Effector memory CD8-positive, alpha-beta T cell (primary cell): ENCODE measurements around the gene CILP2.

Experiments used
- ATAC-seq: fragments of 150-1000 bp; cut with Tn5 transposase; replicated peaks from 2 replicates; pipeline ENCODE4 v1.10.0; 2021; ENCODE audit warnings: mild to moderate bottlenecking, moderate library complexity
- DNase-seq, 3 experiments: peaks; one replicate each; pipeline ENCODE4 v3.0.0; 2021
- H3K27ac Mint-ChIP-seq, 2 donors: one replicate each; pipeline ENCODE4 v1.8.0; 2022; ENCODE audit warnings: mild to moderate bottlenecking in 2 of 2, mixed read lengths in 2 of 2, moderate library complexity in 2 of 2
- H3K27me3 Mint-ChIP-seq, 2 donors: one replicate each; pipeline ENCODE4 v1.8.0; 2022; ENCODE audit warnings: mixed read lengths in 2 of 2
- H3K36me3 Mint-ChIP-seq: one replicate; pipeline ENCODE4 v1.8.0; 2022; ENCODE audit warnings: mild to moderate bottlenecking, moderate library complexity, mixed read lengths; ENCODE audit not compliant: insufficient read depth
- H3K4me1 Mint-ChIP-seq, 2 donors: one replicate each; pipeline ENCODE4 v1.8.0; 2022; ENCODE audit warnings: low read depth in 2 of 2, mixed read lengths in 2 of 2
- H3K4me3 Mint-ChIP-seq, 2 donors: one replicate each; pipeline ENCODE4 v1.8.0; 2022; ENCODE audit warnings: mild to moderate bottlenecking in 2 of 2, mixed read lengths in 2 of 2, moderate library complexity in 2 of 2
- H3K9me3 Mint-ChIP-seq, 2 donors: one replicate each; pipeline ENCODE4 v1.8.0; 2022; ENCODE audit warnings: mixed read lengths in 2 of 2

The CILP2 gene

DNA sequence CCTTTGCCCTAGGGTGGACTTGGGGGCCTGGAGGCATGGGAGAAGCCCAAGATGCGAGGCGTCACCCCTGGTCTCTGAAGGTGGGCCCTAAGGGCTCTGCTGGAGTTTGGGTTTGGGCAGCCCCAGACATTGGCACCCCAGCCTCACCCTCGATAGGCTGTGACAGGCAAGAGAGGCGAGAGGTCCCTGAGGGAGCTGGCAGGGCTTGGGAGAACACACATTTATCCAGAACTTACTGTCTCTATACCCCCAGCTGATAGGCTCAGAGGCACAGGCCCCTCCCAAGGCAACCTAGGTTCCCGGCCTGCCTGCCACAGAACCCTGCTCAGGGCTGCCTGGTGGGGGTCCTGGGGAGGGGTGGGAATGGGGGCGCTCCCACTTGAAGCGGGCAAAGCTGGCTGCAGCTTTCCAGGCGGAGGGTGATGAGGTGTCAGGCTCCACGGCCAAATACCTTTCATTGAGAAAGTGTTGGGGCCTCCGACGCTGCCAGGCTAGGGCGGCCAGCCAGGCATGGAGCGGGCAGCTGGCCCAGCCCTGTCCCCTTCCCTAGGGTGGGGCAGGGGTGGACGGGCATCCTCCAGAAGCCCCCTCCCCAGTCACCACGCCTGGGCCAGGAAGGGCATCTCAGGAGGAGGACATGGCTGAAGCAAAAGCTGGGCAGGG lies 9.7 kb downstream of the CILP2 start:
- DNase-seq, result no peak
- Mint-ChIP-seq H3K9me3 (no peaks in the 10 kb centered on the region), H3K27me3 (peaks cover 0 to 10% of the 10 kb centered on the region in 2 donors)

DNA sequence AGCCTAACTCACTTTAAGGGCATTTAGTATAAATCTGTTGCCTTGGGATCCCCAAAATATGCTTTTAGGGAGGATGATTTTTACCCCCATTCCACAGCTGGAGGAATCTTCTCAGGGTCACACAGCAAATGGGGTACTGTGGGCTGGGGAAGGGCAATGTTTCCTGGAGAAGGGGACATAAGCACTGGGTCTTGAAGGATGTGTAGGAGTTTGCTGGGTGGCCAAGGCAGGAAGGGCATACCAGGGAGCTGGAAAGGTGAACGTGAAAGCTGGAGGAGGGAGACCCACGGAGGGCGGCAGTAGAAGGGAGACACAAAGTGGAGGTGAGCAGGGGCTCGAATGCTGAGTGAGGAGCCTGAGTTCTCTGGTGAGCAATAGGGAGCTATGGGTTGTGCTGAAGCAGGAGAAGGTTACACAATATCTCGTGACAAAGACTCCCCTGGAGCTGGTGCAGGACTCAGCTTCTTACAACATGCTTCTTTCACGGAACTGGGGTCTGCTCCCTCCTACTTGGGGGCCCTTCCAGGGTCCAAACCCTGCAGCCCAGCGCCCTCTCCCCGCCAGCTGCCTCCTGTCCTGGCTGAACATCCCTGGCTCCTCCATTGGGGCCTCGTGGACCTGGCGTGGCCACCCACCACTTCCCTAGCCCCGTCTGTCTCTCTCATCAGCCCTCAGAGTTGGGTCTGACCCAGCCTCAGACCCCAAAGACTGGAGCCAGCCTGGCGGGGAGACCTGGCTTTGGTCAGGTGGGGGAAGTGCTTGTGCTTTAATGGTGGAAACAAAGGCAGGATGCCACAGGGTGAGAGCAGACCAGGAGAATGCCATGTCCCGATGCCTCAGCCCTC lies 11.1 kb downstream of the CILP2 start:
- Mint-ChIP-seq H3K27ac (no peak overlapping the region), H3K4me1 (no peaks in the 10 kb centered on the region)
- no peak for ATAC-seq

More for the DNA sequence above, 9.7 kb downstream of the CILP2 start:
- no peaks in the 10 kb centered on the region for H3K4me1 Mint-ChIP-seq
- H3K27ac Mint-ChIP-seq, result no peak overlapping the region
- no peak overlapping the region for H3K4me3 Mint-ChIP-seq
- no peak for ATAC-seq
- no peaks in the 10 kb centered on the region for H3K36me3 Mint-ChIP-seq

DNA sequence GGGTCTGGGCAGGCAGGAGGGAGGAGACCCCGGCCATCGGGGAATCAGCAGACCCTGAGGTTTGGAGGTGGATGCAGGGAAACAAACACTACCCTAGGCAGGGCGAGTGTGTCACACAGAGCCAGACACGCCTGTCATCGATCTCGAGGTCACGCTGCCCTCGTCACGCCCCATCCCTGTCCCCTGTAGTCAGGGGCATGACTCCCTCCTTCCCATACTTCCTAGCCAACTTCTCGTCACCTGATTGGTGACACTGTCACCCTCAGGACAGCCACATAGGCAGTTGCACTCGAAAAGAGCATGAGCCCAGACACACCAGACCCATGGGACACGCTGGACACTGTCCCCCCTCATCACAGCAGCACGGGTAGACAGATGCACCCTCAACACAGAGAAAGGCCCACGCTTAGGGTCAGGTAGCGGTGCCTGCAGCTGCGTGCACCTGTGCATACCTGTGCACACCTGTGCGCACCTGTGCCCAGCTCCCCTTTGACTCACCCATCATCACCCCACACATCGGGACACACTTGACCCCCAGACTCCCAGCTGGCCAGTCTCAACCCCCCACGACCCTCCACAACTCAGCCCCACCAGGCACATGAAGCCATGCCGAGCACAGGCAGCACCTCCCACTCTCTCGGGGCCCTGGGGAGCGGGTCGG lies 11.9 kb downstream of the CILP2 start:
- H3K27me3 Mint-ChIP-seq, result peaks cover 0 to 10% of the 10 kb centered on the region in 2 donors
- H3K4me1 Mint-ChIP-seq, result peaks cover 0 to 4% of the 10 kb centered on the region in 2 donors
- H3K36me3 Mint-ChIP-seq, result peaks cover 4% of the 10 kb centered on the region
- DNase-seq (no peak), ATAC-seq (no peak)
- H3K9me3 Mint-ChIP-seq, result no peaks in the 10 kb centered on the region
- H3K27ac Mint-ChIP-seq, result no peak overlapping the region
- no peak overlapping the region for H3K4me3 Mint-ChIP-seq

More for the DNA sequence above, 11.1 kb downstream of the CILP2 start:
- no peak for DNase-seq
- Mint-ChIP-seq H3K36me3 (peaks cover 1% of the 10 kb centered on the region), H3K9me3 (no peaks in the 10 kb centered on the region), H3K4me3 (no peak overlapping the region), H3K27me3 (peaks cover 0 to 10% of the 10 kb centered on the region in 2 donors)

DNA sequence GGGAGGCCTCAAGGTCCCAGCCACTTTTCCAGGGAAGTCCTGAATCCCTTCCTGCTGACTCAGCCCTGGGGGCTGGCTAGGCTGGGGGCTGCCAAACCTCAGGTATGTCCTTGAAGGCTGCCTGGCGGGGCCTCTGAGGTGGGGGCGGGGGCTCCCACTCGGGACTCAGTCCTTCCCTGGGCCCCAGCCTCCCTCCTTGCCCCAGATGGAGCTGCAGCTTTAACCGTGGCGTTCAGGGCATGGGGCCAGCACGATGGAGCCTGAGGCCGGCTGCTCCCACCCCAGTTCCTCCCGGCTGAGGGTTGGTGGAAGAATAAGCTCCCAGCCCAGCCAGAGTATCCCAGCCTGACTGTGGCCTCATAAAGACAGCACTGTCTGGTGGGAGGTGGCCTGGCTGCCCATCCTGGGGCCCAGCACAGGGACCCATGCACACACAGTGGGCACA lies 12.4 kb downstream of the CILP2 start:
- peaks cover 4% of the 10 kb centered on the region for H3K36me3 Mint-ChIP-seq
- H3K9me3 Mint-ChIP-seq, result no peaks in the 10 kb centered on the region
- no peak overlapping the region for H3K27ac Mint-ChIP-seq
- no peak overlapping the region for H3K4me3 Mint-ChIP-seq
- ATAC-seq (no peak), DNase-seq (no peak)
- H3K4me1 Mint-ChIP-seq, result peaks cover 0 to 4% of the 10 kb centered on the region in 2 donors
- peaks cover 0 to 10% of the 10 kb centered on the region in 2 donors for H3K27me3 Mint-ChIP-seq

DNA sequence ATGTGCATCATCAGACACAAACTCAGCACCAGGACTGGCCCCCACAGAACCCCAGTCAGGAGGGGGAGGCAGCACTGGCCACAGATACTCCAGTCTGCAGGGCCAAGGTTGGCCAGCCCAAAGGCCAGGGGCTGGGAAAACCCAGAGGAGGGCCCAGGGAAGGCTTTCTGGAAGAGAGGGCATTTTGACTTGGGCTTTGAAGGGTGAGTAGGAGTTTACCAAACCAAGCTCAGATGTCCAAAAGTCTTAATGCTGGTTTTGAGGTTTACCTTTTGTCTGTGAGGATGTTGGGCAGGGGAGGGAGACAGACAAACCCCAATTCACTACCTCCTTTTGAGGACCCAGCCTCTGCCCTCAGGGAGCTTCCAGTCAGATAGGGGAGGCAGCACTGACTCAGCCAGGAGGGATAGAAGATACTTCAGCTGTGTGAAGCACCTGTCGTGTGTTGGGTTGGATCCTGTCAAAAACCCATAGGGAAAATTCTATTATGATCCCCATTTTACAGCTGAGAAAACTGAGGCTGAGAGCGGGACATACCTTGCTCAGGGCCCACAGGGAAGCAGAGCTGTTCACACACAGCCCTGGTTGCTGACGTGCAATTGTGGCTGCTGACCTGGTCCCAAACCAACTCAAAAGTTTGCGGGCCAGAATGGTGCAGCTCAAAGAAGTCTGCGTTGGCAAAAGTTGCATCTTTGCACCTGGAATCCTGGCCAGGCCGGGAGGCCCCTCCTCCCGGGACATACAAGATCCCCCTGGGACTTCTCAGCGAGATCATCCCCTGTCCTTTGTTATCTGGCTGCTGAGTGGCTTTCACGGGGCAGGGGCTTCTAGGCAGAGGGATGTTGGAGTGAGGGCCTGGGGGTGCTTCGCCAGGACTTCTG lies 13.1 kb downstream of the CILP2 start:
- Mint-ChIP-seq H3K27me3 (peaks cover 0 to 10% of the 10 kb centered on the region in 2 donors), H3K36me3 (peaks cover 4% of the 10 kb centered on the region), H3K4me3 (no peak overlapping the region), H3K9me3 (no peaks in the 10 kb centered on the region), H3K4me1 (peaks cover 0 to 4% of the 10 kb centered on the region in 2 donors), H3K27ac (no peak overlapping the region)
- no peak for DNase-seq
- no peak for ATAC-seq

DNA sequence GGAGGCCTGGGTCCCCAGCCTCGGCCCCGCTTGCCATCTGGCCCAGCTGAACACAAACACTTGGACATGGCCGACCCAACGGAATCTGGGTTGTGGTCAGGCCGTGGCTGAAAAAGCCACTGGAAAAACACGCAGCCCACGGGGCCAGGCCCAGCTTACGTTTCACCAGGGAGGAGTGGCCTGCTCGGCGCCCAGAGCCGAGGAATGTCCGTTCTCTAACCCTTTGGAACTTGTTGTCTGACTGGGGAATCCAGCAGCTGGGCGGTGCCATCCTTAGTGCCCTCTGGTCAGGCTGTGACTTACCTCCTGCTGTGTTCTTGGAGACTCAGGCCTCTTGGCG lies 13.8 kb downstream of the CILP2 start:
- H3K4me3 Mint-ChIP-seq, result no peak overlapping the region
- no peak for ATAC-seq
- no peak for DNase-seq
- H3K4me1 Mint-ChIP-seq, result peaks cover 0 to 4% of the 10 kb centered on the region in 2 donors
- no peak overlapping the region for H3K27ac Mint-ChIP-seq
- peaks cover 4% of the 10 kb centered on the region for H3K36me3 Mint-ChIP-seq
- H3K27me3 Mint-ChIP-seq, result peaks cover 0 to 10% of the 10 kb centered on the region in 2 donors
- no peaks in the 10 kb centered on the region for H3K9me3 Mint-ChIP-seq

DNA sequence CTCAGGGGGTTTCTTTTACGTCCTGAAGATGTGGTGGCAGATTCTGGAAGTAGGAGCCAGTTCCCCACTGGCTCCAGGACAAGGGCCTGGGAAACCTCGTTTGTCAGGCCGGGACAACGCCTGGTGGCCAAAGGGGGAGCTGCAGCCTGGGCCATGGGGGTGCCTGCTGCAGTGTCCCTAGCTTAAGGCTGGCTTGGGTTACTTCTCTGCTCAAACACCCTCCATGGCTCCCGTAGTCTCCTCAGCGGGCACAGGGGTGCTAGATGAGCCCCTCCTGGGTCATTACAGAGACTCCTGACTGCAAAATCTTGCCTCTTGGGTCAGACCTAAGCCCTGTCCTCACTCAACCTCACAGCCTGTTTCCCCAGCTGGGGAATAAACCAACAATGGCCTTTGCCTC lies 14.7 kb downstream of the CILP2 start:
- Mint-ChIP-seq H3K27me3 (peaks cover 0 to 10% of the 10 kb centered on the region in 2 donors), H3K27ac (no peak overlapping the region), H3K4me3 (no peak overlapping the region), H3K36me3 (peaks cover 4% of the 10 kb centered on the region), H3K9me3 (no peaks in the 10 kb centered on the region), H3K4me1 (peaks cover 0 to 4% of the 10 kb centered on the region in 2 donors)
- DNase-seq, result peak in 1 of 3 experiments; percentile 30
- peak; percentile 37 for ATAC-seq

DNA sequence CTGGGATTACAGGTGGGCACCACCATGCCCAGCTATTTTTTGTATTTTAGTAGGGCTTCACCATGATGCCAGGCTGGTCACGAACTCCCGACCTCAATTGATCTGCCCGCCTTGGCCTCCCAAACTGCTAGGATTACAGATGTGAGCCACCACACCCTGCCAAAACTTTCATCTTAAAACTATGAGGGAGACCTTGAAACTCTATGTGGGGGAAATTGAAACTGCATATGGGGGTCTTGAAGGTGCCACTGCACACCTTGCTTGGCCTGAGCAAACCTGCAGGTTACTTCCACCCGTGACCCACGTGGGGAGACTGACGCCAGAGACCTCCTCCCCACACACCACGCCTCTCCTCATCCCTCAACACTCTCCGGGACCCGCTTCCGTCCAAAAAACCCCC lies 15.6 kb downstream of the CILP2 start:
- peaks cover 7% of the 10 kb centered on the region for H3K36me3 Mint-ChIP-seq
- no peak overlapping the region for H3K27ac Mint-ChIP-seq
- ATAC-seq (no peak), DNase-seq (no peak)
- H3K4me1 Mint-ChIP-seq, result peaks cover 0 to 4% of the 10 kb centered on the region in 2 donors
- no peak overlapping the region for H3K4me3 Mint-ChIP-seq
- H3K27me3 Mint-ChIP-seq, result peaks cover 0 to 8% of the 10 kb centered on the region in 2 donors
- H3K9me3 Mint-ChIP-seq, result no peaks in the 10 kb centered on the region

DNA sequence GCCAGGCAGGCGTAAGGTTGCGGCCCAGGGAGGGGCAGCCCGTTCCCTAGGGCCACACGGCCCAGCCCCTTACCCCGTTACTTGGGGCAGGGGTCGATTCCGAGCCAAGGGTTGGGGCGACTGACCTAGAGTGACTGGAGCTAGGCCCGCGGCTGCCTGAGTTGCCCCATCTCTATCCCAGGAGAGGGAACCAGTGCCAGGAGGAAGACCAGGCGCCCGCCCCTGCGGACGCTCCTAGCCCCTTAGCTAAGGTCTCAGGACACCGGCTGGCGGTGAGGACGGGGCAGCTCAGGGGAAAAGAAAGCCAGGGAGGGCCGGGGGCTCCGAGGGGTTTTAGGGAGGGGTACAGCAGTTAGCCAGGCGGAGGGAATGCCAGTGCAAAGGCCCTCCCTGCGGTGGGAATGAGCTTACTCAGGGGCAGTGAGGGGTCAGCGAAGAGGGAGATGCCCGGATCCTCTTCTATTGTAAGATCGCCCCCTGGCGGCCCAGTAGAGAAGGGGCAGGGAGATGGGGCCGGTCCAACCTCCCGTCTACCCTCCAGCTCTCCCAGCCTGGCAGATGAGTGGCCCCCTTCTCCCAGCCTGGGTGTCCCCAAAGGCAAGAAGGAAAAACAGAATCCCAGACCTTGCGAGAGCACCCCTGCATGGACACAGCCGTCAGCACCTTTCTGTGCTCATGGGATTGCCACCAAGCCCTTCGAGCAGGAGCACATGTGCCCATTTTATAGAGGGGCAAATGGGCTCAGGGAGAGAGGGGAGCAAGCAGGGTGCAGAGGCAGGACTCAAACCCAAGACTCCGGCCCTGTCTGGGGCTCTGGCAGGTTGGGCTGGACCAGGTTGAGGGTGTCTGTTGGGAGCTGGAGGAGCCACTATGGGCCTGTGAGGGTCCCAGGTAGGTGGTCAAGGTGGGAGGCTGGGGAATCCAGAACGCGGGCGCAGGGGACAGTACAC lies 16.3 kb downstream of the CILP2 start:
- H3K4me3 Mint-ChIP-seq, result no peak overlapping the region
- DNase-seq (peak; percentile 39 to 54 (median 48)), ATAC-seq (peak; percentile 62)
- no peaks in the 10 kb centered on the region for H3K9me3 Mint-ChIP-seq
- peaks cover 0 to 1% of the 10 kb centered on the region in 2 donors for H3K27me3 Mint-ChIP-seq
- H3K36me3 Mint-ChIP-seq, result peaks cover 7% of the 10 kb centered on the region
- peaks cover 0 to 4% of the 10 kb centered on the region in 2 donors for H3K4me1 Mint-ChIP-seq
- peak overlapping the region in 1 of 2 donors; percentile 26 for H3K27ac Mint-ChIP-seq

DNA sequence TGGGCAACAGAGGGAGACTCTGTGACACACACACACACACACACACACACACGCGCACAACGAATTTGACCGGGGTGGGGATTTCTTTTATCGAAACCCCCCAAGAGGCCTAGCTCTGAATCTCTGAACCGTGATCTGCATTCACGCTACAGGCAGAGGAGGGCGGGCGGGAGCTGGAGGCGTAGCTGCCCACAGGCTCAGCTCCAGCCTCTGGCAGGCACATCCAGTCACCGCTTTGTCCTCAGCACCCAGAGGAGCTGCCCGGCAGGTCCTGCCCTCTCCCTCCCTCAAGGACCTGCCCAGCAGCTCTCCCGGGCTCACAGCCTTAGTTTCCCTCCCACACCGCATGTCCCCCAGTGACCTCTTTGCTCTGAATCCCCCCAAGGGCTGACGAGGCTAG lies 20.0 kb downstream of the CILP2 start:
- Mint-ChIP-seq H3K27ac (peak overlapping the region in 1 of 2 donors; percentile 53), H3K27me3 (no peaks in the 10 kb centered on the region), H3K4me1 (peaks cover 1 to 4% of the 10 kb centered on the region in 2 donors), H3K9me3 (no peaks in the 10 kb centered on the region), H3K36me3 (peaks cover 40% of the 10 kb centered on the region), H3K4me3 (no peak overlapping the region)
- no peak for ATAC-seq
- no peak for DNase-seq

DNA sequence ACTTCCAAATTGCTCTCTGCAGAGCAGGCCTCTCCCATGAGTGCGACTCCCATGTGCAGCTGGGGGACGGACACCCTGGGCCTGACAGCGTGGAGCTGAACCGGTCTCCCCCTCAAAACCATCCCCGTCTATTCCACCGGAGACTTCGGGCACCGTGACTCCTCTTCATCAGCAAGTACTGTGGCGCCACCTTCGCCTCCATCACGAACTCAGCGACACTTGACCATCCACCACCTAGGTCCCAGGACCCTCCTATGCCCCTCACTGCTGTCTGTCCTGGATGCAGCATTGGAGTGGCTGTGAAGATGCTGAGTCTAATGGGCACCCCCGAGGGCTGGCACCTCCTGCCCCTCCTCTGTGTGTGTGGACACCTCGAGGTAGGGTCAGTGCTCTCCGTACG lies 20.6 kb downstream of the CILP2 start:
- Mint-ChIP-seq H3K4me3 (no peak overlapping the region), H3K27ac (peak overlapping the region; percentile 4 to 53), H3K9me3 (no peaks in the 10 kb centered on the region), H3K27me3 (no peaks in the 10 kb centered on the region), H3K4me1 (peaks cover 2 to 4% of the 10 kb centered on the region in 2 donors), H3K36me3 (peaks cover 44% of the 10 kb centered on the region)
- DNase-seq, result no peak
- no peak for ATAC-seq

DNA sequence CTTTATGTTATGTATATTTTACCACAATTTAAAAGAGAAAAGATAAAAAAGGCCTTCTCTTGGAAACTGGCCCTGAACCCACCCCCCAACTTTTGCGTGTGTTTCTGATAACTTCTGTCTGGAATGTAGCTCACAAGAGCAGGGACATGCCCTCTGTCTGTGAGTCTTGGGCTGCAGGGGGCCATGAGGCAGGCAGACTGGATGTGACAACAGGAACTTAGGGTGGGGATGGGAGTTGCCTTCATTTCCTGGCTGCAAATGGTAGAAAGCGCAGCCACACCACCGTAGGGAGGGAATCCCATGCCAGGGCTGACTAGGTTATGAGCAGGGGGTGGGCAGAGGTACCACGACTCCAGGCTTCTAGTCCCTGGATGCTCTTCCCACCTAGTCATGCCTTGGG lies 21.9 kb downstream of the CILP2 start:
- Mint-ChIP-seq H3K9me3 (no peaks in the 10 kb centered on the region), H3K36me3 (peaks cover 49% of the 10 kb centered on the region), H3K27ac (no peak overlapping the region), H3K27me3 (no peaks in the 10 kb centered on the region), H3K4me3 (no peak overlapping the region), H3K4me1 (peaks cover 0 to 2% of the 10 kb centered on the region in 2 donors)
- ATAC-seq (no peak), DNase-seq (no peak)
